DMS153 (cell line): ENCODE data around the gene SLC30A2.

ENCODE experiments used
- DNase-seq: peaks from one replicate; lab custom pipeline; 2025; lab: John Stamatoyannopoulos, UW

Gene SLC30A2

DNA sequence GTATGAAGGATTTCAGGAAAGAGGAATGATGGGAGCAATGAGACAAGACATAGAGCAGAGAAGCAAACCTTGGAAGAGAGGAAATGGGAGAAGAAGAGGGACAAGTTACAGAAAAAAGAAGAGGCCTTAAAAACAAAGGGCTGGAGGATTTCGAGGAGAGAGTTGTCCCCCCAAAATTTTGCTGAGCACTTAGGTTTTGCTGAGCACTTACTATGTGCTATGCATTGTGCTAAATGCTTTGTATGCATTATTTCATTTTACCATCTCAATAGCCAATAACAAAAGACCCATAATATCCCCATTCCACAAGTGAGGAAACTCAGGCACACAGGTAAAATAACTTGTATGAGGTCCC, 24.0 kb upstream of the SLC30A2 start:
- no peak for DNase-seq

DNA sequence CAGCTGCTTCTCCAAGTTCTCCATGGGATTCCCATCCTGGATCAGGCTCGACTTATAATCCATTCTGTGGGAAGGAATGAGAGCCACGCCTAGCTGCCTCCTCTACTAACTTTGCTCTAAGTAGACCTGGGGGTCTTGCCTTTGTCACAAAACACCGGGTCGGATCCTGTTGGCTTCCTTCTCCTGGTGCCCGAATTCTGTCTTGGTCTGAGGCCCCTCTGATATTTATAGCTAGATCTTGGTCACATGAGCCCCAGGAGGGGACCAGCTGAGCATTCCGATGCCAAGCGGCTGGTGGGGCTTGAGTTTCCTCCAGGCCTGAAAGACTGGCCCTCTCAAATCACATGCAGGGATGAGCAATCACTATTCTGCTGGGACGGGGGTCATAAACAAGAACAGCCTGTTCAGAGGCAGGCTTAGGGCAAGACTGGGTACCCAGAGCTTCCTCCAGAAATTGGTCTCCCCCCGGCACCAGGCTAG, 21.6 kb upstream of the SLC30A2 start, which contains the start of gene TRIM63:
TRIM63 (minus strand) TSS at position 199 of the 480 bp plus-strand sequence; CDS start at position 63, 136 bp downstream.
- DNase-seq, result no peak

DNA sequence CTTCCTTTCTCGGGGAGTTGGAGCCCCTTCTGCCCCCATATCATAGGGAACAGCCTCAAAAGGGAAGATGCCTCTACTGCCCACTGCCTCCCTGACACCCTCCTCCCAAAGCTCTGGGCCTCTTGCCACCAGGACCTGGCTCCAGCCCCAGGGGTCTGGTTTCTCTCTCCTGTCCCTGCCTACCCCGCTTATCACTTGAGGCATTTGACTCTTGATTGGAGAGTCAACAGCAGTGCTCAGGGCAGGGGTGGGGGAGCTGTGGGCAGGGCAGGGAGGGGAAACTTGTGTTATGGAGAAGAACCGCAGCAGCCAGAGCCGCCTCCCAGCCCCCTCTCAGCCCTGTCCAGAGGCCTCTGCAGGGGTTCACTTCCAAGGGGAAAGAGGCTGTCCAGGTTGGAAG, 20.9 kb upstream of the SLC30A2 start:
- DNase-seq, result no peak

DNA sequence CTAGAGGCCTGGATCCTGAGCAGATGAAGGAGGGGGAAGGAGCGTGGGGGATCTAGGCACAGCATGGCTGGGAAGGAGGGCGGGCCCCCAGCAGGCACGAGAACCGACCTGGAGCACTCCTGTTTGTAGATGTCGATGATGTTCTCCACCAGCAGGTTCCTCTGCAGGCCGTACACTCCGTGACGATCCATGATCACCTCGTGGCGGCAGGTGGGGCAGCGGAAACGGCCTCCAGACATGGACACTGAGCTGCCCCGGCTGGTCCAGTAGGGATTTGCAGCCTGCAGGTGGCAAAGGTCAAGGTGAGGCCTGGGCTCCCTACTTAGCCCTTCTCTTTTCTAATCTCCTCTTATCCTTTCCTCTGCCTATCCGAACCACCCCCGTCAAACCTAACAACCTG, 20.2 kb upstream of the SLC30A2 start:
- no peak for DNase-seq

DNA sequence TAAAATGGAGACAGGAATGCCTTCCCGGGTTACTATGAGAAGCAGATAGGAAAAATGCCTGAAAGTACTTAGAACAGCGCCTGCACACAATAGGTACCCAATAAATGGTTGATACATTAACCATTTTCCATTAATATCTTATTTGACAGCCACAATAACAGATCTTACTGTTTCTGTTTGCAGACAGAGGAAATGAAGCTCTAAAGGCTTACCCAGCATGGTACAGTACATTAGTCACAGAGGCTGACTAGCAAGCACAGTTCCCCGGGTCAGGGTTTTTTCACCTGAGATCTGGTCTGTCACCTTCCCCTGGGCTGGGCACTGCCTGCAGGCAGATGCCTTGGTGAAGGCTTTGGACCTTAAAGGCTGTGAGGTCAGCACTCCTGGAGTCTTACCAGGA, 18.6 kb upstream of the SLC30A2 start:
- no peak for DNase-seq

DNA sequence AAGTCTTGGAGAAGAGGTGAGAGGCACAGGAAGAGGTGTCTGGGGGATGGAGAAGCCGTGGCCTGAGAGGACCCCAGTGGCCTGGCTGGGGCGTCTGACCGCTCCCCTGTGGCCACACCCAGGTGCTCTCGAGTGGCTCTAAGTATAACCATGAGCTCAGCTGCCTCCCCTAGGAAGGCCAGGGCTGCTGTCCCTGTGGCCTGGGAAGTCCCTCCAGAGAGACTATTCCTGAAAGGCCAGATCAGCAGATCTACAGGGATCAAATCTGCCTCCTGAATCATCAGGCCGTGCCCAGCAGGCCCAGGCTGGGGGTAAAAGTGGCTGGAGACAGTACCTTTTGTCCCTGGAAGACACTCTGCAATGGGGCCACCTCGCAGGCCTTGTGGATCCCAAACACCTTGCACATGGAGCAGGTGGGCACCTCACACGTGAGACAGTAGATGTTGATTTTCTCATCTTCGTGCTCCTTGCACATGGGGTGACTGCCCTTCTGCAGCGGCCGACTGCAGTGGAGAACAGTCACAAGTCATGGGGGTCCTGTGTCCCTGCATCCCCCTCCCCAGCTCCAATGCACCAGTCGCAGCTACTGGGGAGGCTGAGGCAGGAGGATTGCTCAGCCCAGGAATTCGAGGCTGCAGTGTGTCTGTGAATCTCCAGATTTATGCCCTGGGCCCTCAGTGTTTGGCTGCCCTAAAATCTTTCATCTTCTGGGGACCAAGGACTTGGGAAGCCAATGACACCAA, 15.1 kb upstream of the SLC30A2 start:
- no peak for DNase-seq

DNA sequence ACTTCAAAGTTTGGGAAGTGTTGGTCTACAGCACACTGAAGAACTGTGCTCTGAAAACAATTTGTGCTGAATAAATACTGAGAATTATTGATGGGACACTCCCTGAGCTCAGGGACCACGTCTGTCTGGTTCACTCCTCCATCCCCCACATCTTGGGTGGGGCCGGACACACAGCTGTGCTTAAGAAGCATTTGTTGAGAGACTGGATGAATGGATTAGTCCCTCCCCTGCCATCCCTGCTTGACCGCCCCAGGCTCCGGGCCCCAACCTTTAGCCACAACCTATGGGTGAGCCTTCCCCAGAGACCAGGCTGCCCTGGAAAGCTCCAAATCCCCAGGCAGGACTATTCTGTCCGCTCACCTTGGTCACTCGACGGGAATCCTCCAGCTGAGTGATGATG, 14.0 kb upstream of the SLC30A2 start:
- DNase-seq, result no peak

DNA sequence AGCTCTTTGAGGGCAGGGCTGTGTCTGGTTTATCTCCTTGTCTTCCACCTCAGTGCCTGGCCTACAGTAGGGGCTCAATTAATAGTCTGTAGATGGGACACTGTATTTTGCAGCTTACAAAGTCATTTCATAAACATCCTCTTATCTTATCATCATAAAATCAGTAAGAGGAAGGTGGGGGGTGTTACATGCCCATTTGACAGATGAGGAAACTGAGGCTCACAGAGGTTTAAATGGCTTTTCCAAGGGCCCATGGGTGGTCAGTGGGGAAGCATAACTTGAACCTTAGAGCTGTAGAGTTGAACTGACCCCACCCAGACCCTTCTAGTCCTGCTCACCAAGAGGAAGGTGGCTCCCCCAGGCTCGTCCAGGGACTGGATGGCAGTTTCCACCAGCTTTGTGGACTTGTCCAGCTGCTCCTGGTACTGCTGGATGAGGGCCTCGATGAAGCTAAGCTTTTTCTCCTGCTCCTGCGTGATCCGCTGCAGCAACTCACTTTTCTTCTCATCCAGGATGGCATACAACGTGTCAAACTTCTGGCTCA, 12.2 kb upstream of the SLC30A2 start:
- no peak for DNase-seq

DNA sequence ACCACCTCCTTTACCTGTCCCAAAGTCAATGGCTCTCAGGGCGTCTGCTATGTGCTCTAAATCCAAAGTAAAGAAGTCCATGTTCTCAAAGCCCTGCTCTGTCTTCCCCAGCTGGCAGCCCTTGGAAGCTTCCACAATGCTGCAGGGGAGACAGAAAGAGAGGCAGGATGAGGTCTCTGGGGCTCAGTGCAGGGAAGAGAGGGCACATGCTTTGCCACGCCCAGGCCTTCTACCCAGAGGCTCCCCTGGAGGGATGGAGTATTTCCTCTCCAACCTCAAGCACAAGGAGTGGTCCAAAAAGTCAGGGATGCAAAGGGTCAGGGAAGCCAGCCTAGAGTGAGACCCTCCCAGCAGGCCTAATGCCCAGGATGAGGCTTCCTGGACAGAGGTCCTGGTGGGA, 11.3 kb upstream of the SLC30A2 start:
- no peak for DNase-seq

DNA sequence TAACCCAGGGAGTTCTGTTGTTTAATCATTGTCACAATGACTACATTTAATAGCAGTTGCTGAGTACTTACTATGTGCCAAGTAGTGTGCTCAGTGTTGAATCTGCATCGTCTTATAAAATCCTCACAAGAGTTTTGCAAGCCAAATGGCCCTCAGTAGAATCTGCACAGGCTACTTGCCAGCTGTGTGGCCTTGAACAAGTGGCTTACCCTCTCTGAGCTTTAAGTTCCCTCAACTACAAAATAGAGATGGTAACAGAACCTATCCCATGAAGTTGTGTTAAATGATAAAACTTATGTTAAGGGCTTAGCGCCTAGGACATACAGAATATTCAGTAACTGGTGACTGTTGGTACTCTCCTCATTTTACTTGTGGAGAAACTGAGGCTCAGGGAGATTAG, 9.1 kb upstream of the SLC30A2 start:
- no peak for DNase-seq

DNA sequence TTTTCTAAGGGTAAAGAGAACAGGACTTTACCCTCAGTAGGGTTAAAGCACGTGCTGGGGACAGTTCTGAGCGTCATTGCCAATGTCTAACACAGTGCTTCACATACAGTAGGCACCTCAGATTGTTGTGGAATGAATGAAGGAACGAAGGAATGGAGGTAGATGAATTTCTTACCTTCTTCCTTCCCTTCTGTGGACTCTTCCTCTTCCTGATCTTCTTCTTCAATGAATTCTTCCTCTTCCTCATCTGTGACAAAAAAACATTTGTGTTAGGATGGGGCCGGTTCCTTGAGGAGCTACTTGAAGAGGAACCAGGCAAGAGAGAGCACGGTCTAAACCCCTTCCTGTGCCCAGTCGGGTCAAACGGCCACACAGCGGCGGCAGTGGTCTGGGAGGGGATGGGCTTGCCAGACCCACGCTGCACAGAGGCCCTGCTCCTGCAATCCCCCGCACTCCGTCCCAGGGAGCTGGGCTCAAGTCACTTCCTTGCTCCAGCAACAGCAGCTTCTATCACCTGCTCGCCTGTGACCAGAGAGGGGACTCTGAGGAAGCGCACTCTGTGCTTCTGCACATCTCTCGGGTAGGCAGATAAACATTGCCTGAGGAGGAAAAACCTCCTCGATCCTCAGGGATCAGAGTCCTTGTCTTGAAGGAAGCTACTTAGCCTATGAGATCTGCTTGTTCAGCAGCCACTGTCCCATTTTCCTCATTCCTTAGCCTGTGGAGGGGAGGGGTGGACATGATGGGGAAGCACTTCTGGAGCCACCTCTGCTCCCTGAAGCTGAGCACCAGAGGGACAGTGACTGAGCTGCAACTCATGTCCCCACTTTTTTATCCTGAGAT, 8.0 kb upstream of the SLC30A2 start:
- no peak for DNase-seq

DNA sequence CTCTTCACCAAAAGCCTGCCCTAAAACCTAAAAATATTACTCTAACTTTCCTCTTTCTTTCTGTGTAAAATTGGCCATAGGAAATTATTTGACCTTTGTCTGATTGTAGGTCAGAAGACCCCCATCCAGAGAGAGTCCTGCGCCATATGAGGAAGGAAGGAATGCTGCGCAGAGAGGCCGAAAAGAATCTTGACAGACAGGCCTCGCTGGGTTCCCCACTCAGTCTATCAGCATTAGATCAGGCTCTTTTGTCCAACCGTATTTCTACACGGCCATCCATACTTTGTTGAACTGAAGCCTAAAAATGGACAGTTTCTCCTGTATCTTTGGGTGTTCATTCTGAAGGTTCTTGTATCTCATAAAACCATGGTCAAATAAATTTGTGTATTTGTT, 4.3 kb upstream of the SLC30A2 start:
- no peak for DNase-seq

DNA sequence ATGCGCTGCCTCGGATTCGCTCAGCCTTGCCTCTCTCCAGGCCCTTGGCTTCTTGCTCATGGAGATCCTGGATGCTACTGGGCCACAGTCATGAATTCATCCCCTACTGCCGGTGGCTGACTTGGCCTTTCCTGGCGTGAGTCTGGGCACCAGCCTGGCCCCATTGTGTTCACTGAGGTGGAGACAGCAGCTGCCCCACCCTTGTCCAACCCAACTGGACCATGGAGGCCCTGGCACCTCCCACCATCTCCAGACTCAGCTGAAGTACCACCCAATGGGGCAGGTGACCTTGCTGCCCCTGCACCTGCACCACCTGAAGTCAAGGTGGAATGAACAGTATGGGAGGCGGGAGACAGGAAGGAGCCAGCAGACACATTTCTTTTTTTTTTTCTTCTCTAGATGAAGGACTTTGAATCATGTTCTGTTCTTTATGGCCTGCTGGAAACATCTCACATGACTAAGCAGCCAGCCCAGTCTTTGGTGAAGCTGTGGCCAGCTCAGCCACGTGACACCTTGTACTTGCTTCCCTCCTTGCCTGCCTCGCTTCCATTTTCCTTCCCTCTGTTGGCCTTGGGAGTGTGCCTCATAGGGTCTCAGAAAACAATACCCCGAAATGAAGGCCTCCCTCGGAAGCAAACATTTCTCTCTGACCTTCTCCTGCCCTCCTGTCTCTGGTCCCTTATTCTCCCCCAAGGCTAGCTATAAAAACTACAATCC, 3.8 kb upstream of the SLC30A2 start:
- DNase-seq, result no peak

DNA sequence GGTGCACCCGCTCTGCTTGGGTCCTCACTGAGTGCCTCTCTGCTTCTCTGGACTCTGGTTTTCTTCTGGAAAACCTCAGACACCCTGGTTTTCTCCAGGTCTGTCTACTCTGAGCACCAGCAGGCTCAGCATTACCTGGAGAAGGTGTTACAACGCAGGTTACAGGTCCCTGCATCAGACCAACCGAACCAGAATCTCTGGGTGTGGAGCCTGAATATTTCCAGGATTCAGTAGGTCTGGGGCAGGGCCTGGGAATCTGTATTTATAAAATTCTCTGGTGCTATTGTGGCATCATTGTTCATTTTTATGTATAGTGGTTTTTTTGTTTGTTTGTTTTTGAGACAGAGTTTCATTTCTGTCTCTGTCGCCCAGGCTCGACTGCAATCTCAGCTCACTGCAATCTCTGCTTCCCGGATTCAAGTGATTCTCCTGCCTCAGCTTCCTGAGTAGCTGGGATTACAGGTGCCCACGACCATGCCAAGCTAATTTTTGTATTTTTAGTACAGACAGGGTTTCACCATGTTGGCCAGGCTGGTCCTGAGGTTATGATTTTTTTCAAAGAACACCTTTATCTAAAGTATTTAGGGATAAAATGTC, 1.5 kb upstream of the SLC30A2 start:
- DNase-seq, result no peak

DNA sequence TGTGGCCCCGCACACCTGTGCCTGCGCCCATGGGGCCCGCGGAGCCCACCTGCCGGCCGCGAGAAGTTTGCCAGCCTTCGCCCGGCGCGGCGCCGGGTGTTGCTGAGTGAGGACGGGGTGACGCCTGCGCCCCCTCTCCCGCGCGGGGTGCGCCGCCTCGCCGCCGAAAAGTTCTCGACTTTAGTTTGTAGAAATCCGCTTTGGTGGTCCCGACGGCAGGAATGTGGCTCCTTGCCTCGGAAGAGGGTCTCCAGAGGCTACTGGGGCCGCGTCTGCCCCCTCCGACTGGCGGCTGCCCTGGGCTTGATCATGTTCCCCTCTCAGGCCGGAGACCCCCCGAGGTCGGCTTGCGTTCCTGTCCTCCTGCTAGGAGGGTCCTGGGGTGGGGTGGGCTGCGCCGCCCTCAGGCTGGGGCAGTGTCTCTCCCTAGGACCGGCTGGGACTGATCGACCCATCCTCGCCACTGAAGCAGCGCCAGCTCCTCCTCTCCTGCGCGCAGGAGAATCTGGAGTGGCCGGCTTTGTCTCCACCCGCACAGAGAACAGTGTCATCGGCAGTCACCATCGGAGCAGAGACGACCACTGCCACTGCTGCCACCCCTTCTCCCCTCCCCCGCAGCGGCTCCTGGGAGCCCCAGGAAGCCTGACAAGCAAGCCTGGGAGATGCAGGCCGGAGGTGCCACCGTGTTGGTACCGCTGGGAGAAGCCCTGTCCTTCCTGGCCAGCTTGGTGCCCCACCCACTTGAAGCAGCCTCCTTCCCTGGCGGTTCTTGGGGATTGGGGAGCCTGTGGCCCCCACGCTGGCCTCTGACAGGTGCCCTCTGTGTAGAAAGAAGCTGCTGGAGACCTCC, 553 bp upstream of the SLC30A2 start:
- DNase-seq, result no peak

DNA sequence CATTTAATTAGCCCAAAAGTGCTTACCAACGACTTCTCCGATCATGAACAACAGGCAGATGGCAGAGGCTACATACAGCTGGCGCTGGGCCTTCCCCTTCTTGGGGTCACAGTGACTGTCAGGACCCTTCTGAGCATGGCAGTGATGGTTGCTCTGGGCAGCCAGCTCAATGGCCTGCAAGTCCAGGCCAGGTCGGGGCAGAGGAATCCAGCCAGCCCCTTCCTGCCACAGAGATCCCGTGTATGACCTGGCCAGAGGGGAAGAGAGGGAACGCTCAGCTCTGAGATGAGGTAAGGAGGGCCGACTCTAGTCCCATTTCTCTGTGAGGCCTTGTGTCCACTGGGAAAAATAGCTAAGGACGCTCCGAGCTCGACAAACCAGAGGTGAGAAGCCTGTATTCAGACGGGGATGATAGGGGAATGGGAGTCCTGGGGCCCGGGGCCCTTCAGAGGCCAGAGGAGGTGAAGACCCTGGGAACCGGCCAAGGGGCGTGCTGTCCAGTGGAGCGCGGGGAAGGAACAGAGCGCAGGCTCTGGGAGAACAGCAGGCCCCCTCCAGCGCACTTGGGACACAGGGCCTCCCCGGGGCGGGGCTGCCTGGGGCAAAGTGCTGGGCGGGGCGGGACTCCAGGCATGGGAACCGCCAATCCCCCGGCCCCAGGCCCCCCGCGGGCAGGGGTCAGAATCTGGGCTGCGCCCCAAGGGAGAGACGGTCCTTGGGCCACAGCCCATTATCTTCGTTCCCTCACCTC, 772 bp downstream of the SLC30A2 start:
- no peak for DNase-seq

DNA sequence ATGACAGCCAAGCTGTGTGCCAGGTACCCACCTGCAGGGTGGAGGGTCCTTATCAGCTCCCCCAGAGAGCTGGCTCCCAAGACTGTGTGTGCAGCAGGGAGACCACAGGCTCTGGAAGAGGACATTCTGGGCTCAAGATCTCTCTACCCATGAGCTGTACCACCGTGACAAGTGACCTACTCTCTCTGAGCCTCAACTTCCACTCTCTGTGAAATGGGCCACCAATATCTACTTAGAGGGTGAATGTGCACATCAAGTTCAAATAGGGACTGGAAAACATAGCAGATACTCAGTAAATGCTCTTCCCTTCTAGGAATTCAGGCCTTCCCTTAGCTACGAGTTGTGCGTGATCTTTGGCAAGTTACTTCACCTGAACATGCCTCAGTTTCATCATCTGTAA, 1.5 kb downstream of the SLC30A2 start:
- no peak for DNase-seq

DNA sequence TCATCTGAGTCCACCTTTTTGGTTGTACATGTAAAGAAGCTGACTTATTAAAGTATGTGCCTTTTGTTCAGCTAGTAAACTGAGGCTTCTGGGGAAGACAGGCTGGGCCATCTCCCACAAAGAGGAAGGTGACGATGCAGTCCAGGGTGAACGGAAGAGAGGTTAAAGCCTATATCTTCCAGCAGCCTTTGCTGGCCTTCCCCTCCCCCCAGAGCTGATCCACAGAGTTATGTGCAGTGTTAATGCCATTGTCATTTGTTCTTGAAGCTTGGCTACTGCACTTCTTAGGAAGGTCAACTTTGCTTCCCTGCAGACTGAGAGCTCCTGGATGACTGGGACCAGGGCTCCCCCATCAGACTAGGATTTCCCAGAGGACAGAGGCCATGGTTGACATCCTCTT, 2.2 kb downstream of the SLC30A2 start:
- no peak for DNase-seq

DNA sequence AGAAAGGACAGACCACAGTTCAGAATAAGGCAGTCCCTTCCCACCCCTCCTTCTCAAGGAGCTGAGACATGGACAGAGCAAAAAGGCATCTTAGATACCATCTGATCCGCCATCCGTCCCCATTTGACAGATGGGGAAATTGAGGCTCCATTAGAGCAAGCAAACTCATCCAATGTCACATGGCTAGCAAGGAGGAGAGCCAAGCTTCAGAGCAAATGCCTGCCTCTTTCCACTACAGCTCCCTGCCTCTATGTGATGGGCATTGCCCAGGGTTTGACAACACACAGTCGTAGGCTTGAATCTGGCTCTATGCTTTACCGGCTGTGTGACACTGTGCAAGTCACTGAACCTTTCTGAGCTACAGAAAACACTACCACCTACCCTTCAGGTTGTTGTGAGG, 3.9 kb downstream of the SLC30A2 start:
- no peak for DNase-seq

DNA sequence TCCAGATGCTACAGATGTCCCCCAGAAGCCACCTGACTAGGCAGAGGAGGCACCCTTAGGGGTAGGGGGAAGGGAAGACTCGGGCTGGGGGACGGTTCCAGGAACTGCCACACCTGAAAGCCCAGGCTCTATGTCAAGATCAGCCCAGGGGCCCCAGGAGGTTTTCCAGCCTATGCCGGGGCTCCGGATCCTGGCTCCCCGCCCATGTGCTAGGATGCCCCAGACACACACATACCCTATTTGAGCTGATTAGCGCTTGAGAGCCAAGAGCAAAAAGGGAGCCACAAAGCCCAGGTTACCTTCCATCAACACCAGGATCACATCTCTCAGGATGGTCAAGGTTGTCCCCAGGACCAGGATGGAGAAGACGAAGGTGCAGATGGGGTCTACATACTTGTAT, 4.5 kb downstream of the SLC30A2 start:
- DNase-seq, result no peak
